ENCODE data around the gene CECR2. TPM values are rescaled to one million over a fixed set of nuclear protein-coding genes. Genes with fewer than 3 reads are reported as not detected.
A peak's percentile ranks its signal among the peaks of the same experiment; 100 is the strongest.

CECR2 gene
- total RNA-seq, 6 donors from 2014 or later, result 5.8 to 35.6 (median 11.6) TPM

DNA sequence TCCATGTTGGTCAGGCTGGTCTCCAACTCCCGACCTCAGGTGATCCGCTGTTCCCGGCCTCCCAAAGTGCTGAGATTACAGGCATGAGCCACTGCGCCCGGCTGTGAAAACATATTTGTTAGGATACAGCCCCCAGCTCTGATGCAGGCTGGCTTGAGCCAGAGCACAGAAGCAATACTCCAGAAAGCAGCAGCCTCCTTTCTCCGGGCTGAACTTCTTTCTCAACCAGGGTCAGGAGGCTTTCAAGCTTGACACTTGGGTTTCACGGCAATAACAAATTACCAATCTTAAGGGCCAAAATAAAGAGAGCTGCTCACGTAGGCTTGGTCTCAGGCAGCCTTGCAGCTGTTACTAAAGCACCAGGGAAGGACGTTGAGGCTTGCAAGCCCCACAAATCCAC lies 10.8 kb upstream of the CECR2 start:
- Histone ChIP-seq H3K36me3 (no peaks in the 10 kb centered on the region), H3K4me3 (no peak overlapping the region), H3K9me3 (no peaks in the 10 kb centered on the region), H3K4me1 (no peaks in the 10 kb centered on the region), H3K27me3 (no peaks in the 10 kb centered on the region), H3K27ac (no peak overlapping the region)
- TF ChIP-seq POLR2A (IDR thresholded peaks at IDR 0.05) (no peak), POLR2AphosphoS5 (IDR thresholded peaks at IDR 0.05) (no peak), EP300 (IDR thresholded peaks at IDR 0.05) (no peak), CTCF (IDR thresholded peaks at IDR 0.05) (no peak)
- WGBS, 2 donors, result 66 to 85% methylated on average over 3 to 9 of the region's 9 CpGs
- DNase-seq (no peak), ATAC-seq (ENCODE audit: low FRiP score in 2 of 2) (no peak)

DNA sequence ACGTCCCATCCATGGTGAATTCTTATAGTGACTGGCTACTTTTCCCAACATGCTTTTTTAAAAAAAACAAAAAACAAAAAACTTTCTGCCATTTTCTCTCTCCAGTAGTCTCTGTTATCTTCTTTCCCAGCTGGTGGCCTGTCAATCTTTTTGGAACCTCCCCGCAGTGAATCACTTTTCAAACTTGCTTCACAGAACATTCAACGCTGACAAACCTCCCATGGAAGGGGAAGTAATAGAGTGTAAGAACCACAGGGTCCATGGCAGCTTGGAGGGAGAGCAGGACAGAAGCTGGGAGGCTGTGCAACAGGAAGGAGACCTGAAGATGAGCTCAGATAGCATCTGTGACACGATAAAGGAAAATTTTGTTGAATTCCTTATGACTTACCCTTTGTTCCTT lies 9.8 kb upstream of the CECR2 start:
- no peaks in the 10 kb centered on the region for H3K4me1 ChIP-seq
- H3K9me3 ChIP-seq, result no peaks in the 10 kb centered on the region
- no peaks in the 10 kb centered on the region for H3K36me3 ChIP-seq
- H3K4me3 ChIP-seq, result no peak overlapping the region
- DNase-seq (no peak), ATAC-seq (ENCODE audit: low FRiP score in 2 of 2) (no peak)
- TF ChIP-seq POLR2AphosphoS5 (IDR thresholded peaks at IDR 0.05), result no peak
- no peak for TF ChIP-seq EP300 (IDR thresholded peaks at IDR 0.05)
- no peak for TF ChIP-seq CTCF (IDR thresholded peaks at IDR 0.05)
- TF ChIP-seq POLR2A (IDR thresholded peaks at IDR 0.05), result no peak
- H3K27me3 ChIP-seq, result no peaks in the 10 kb centered on the region
- no peak overlapping the region for H3K27ac ChIP-seq
- WGBS, 2 donors, result 49 to 58% methylated on average over 4 of the region's 4 CpGs

DNA sequence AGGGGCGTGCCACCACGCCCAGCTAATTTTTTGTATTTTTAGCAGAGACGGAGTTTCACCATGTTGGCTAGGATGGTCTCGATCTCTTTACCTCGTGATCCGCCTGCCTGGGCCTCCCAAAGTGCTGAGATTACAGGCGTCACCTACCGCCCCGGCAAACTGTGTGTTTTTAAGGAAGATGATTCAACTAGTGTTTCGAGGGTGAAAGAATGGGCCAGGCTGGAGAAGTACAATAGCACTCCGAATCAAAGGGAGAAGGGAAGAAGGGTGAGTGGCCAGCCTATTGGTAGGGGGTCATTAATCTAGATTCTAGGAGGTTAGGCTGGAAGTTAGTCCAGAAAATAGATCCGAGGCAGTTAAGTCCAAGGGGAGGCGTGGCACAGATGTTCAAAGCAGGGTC lies 2.9 kb upstream of the CECR2 start:
- H3K4me1 ChIP-seq, result peaks cover 10 to 46% (median 21%) of the 10 kb centered on the region in 4 donors
- no peak overlapping the region for H3K4me3 ChIP-seq
- 83 to 95% methylated on average over 13 of the region's 13 CpGs for WGBS, 2 donors
- no peak for TF ChIP-seq POLR2A (IDR thresholded peaks at IDR 0.05)
- no peak for TF ChIP-seq EP300 (IDR thresholded peaks at IDR 0.05)
- TF ChIP-seq POLR2AphosphoS5 (IDR thresholded peaks at IDR 0.05), result no peak
- no peak for TF ChIP-seq CTCF (IDR thresholded peaks at IDR 0.05)
- no peak for ATAC-seq (ENCODE audit: low FRiP score in 2 of 2)
- no peak overlapping the region for H3K27ac ChIP-seq
- H3K36me3 ChIP-seq, result no peaks in the 10 kb centered on the region
- peaks cover 0 to 20% (median 9%) of the 10 kb centered on the region in 4 donors for H3K27me3 ChIP-seq
- no peaks in the 10 kb centered on the region for H3K9me3 ChIP-seq
- DNase-seq, result no peak

DNA sequence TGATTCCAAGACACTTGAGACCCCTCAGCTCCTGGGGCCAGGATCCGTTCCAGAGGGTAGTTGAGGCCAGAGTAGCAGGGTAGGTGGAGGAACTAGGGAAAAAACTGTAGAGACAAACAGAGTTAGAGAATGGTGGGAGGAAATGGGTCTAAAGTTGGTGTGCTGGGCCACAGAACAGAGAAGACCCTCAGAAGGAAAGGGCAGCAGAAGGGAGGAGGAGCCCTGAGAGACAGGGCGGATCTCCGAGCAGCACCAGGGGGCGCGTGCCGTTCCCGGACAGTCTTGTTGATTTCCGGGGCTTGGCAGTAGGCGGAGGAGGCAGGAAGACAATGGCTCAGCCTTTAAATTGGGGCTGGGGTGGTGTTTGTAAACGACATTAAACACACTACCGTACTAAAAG lies 2.4 kb upstream of the CECR2 start:
- Histone ChIP-seq H3K4me3 (peak overlapping the region in 1 of 4 donors; percentile 26), H3K27ac (no peak overlapping the region), H3K36me3 (no peaks in the 10 kb centered on the region), H3K4me1 (peaks cover 10 to 51% (median 21%) of the 10 kb centered on the region in 4 donors), H3K9me3 (no peaks in the 10 kb centered on the region), H3K27me3 (peaks cover 0 to 20% (median 9%) of the 10 kb centered on the region in 4 donors)
- ATAC-seq (ENCODE audit: low FRiP score in 2 of 2), result peak in 1 of 2 donors; percentile 16
- WGBS, 2 donors, result 15 to 23% methylated on average over 11 of the region's 11 CpGs
- DNase-seq, result peak in 1 of 2 donors; percentile 78
- TF ChIP-seq EP300 (IDR thresholded peaks at IDR 0.05) (no peak), CTCF (IDR thresholded peaks at IDR 0.05) (peak in 4 of 6 experiments; percentile 27 to 34 (median 30))

DNA sequence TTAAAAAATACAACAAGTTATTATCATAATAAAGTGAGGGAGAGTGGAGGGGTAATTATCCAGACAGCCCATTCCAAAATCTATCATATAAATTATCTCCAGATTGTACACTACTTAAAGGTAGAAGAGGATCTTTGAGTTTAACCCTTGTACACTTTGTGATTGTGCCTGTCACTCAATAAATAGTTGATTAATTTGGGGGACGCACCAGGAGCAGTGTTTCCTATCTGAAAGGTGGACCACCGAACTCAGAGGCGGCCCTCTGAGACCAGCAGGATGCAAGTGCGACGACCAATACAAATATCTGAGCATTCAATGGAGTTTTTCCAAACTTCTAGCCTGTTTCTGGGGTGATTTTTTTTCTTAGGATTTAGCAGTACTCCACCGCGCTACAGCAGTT lies 1.1 kb upstream of the CECR2 start:
- ATAC-seq (ENCODE audit: low FRiP score in 2 of 2) (no peak), DNase-seq (no peak)
- no peaks in the 10 kb centered on the region for H3K9me3 ChIP-seq
- H3K27ac ChIP-seq, result peak overlapping the region; percentile 80 to 94 (median 89)
- WGBS, 2 donors, result 3 to 4% methylated on average over 7 of the region's 7 CpGs
- H3K36me3 ChIP-seq, result no peaks in the 10 kb centered on the region
- H3K27me3 ChIP-seq, result peaks cover 0 to 20% (median 9%) of the 10 kb centered on the region in 4 donors
- H3K4me1 ChIP-seq, result peaks cover 10 to 53% (median 21%) of the 10 kb centered on the region in 4 donors
- TF ChIP-seq POLR2A (IDR thresholded peaks at IDR 0.05), result no peak
- TF ChIP-seq EP300 (IDR thresholded peaks at IDR 0.05), result no peak
- no peak for TF ChIP-seq CTCF (IDR thresholded peaks at IDR 0.05)
- TF ChIP-seq POLR2AphosphoS5 (IDR thresholded peaks at IDR 0.05), result no peak
- peak overlapping the region; percentile 56 to 89 (median 84) for H3K4me3 ChIP-seq

All from upper lobe of left lung (tissue), 6 donors.